Thoracic aorta (tissue), 2 donors: ENCODE results near the gene SLC16A12. TPM values are rescaled to one million over a fixed set of nuclear protein-coding genes. Genes with fewer than 3 reads are reported as not detected.

Source experiments
- ATAC-seq: fragments of 150-250 bp; one replicate; pipeline ENCODE4 v1.8.0; 2017; ENCODE audit warnings: low read depth; ENCODE audit not compliant: insufficient number of reproducible peaks, low FRiP score
- DNase-seq: peaks from one replicate; pipeline ENCODE4 v3.0.0-alpha.2; 2020; ENCODE audit warnings: low spot score
- H3K27ac ChIP-seq, 2 donors: fragments of 200-600 bp; sonication (generic); 1 replicate in 1 of 2; 2 replicates in 1 of 2; pipeline ENCODE4 v1.5.1; 2016; ENCODE audit warnings: mild to moderate bottlenecking in 2 of 2, moderate library complexity in 2 of 2
- H3K27me3 ChIP-seq: fragments of 200-600 bp; sonication (generic); replicated peaks from 2 replicates; pipeline ENCODE4 v1.6.0; 2016; ENCODE audit warnings: mild to moderate bottlenecking; ENCODE audit not compliant: insufficient read depth
- H3K36me3 ChIP-seq: fragments of 200-600 bp; sonication (generic); one replicate; pipeline ENCODE4 v1.5.1; 2016
- H3K4me1 ChIP-seq, 2 donors: fragments of 200-600 bp; sonication (generic); 1 replicate in 1 of 2; 2 replicates in 1 of 2; pipeline versions ENCODE4 v1.5.1 to v1.6.0; 2016; ENCODE audit warnings: low read depth in 2 of 2, mild to moderate bottlenecking in 1 of 2; ENCODE audit not compliant: control insufficient read depth in 1 of 2
- H3K4me3 ChIP-seq: fragments of 200-600 bp; sonication (generic); 2 replicates; pipeline ENCODE4 v1.5.1; 2016; ENCODE audit warnings: mild to moderate bottlenecking
- H3K9me3 ChIP-seq: fragments of 200-600 bp; sonication (generic); 2 replicates; pipeline ENCODE4 v1.5.1; 2016
- total RNA-seq, 2 donors: library from RNA; depleted of rRNA; stranded (reverse); fragments of >200 nt; gene quantifications; one replicate each; pipeline versions ENCODE4 v1.1.0 to v1.2.3, GENCODE V29; 2016
- TF ChIP-seq, protein P1 (sequence below): fragments of 200-600 bp; sonication (generic); IDR thresholded peaks from one replicate; pipeline ENCODE4 v1.5.1; 2019; ENCODE audit warnings: antibody characterized with exemption

Gene SLC16A12
- total RNA-seq, 2 donors from 2014 or later, result 1.2 to 1.5 TPM

DNA sequence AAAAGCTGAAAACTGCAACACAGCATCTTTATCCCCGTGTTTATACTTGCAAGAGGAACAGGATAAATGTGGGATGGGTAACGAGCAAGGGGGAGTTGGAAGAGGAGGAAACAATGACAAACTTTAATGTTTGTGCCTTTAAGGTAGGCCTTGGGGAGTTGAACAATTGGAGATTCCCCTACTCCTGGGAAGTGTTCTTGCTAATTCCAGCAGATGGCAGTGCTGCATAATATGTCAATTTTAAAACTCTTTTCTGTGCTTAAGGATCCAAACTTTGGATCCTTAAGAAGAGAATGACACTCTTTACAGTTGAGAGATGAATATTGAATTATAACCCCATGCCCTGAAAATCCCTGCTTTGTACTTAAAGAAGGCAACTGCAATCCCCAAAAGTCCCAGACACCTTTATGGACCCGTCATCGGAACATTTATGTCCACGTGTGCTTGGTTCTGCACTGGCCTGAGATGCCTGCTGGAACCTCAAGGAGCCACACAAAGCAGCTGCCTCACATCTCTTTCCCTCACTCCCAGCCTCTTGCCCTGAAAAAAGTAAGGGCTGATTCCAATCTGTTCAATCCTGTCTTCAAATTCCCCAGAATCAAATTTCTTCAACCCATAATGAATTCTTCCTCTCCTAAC is 109.0 kb downstream of the SLC16A12 start:
- H3K27me3 ChIP-seq, result no peaks in the 10 kb centered on the region
- no peak overlapping the region for H3K4me3 ChIP-seq
- TF ChIP-seq, protein P1, sequence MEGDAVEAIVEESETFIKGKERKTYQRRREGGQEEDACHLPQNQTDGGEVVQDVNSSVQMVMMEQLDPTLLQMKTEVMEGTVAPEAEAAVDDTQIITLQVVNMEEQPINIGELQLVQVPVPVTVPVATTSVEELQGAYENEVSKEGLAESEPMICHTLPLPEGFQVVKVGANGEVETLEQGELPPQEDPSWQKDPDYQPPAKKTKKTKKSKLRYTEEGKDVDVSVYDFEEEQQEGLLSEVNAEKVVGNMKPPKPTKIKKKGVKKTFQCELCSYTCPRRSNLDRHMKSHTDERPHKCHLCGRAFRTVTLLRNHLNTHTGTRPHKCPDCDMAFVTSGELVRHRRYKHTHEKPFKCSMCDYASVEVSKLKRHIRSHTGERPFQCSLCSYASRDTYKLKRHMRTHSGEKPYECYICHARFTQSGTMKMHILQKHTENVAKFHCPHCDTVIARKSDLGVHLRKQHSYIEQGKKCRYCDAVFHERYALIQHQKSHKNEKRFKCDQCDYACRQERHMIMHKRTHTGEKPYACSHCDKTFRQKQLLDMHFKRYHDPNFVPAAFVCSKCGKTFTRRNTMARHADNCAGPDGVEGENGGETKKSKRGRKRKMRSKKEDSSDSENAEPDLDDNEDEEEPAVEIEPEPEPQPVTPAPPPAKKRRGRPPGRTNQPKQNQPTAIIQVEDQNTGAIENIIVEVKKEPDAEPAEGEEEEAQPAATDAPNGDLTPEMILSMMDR, result peak; percentile 82
- no peak overlapping the region for H3K27ac ChIP-seq
- ATAC-seq (peak; percentile 40), DNase-seq (no peak)
- no peaks in the 10 kb centered on the region for H3K9me3 ChIP-seq
- no peaks in the 10 kb centered on the region for H3K36me3 ChIP-seq
- H3K4me1 ChIP-seq, result no peaks in the 10 kb centered on the region

DNA sequence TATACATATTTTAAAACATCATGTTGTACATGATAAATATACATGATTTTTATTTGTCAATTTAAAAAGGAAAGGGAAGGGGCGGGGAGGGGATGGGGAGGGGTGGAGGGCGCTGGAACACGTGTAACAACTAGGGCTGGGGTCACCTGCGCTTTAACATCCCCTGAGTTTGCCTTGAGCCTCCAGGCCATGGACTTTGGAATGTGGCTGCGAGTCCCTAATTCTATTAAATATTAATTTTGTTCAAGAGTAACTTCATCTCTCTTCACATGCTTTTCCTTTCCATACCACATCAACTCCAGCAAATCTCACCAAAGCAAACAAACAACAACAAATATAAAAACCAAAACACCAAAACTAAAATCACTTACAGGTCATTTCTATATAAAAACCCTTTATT is 110.4 kb downstream of the SLC16A12 start:
- Histone ChIP-seq H3K27me3 (no peaks in the 10 kb centered on the region), H3K9me3 (no peaks in the 10 kb centered on the region), H3K4me1 (no peaks in the 10 kb centered on the region), H3K36me3 (peaks cover 4% of the 10 kb centered on the region), H3K4me3 (no peak overlapping the region), H3K27ac (no peak overlapping the region)
- no peak for ATAC-seq
- TF ChIP-seq, protein P1, result no peak
- DNase-seq, result no peak

DNA sequence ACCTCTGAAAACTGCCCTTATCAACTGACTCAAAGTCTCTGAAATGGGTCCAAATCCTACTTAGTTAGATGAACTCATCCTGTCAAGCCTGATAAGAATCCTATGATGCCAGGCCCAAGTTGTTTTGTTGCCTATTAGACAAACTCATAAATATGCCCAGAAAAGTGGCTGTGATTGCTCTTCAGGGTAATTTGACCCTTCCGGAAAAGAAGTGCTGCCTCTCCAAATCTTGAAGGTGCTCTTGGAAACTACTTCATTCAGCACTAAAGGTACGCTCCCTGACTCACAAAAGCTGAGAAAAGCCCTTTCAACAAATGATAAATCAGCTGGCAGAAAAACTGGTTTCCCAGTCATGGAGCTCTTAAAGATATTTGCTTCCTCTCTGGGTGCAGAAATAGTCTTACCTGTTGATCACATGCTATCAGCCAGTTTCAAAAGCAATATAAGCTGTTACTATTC is 114.3 kb downstream of the SLC16A12 start:
- Histone ChIP-seq H3K4me3 (no peak overlapping the region), H3K9me3 (no peaks in the 10 kb centered on the region), H3K36me3 (peaks cover 4% of the 10 kb centered on the region), H3K27ac (no peak overlapping the region), H3K27me3 (no peaks in the 10 kb centered on the region), H3K4me1 (peaks cover 13 to 27% of the 10 kb centered on the region in 2 donors)
- ATAC-seq, result no peak
- DNase-seq, result no peak
- TF ChIP-seq, protein P1, result no peak

DNA sequence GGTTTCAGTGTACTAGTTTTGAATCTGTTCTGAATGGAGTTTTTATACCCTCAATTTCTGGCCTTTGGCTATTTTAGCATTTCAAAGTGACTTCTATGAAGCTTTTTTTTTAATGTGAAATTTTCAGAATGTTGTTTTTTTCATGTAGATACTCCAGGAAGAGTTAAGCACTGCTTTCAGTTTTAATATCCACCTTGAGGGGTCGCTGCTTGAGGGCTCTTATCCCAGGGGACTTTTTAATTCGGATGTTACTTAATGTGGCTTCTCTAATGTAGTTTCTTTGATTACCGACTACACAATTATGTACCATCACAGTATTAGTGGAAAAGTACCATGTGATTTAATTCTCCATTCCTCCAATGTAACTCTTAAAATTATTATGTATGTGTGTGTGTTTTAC is 115.8 kb downstream of the SLC16A12 start:
- TF ChIP-seq, protein P1, result no peak
- Histone ChIP-seq H3K9me3 (no peaks in the 10 kb centered on the region), H3K36me3 (peaks cover 4% of the 10 kb centered on the region), H3K27ac (no peak overlapping the region), H3K4me3 (no peak overlapping the region), H3K27me3 (no peaks in the 10 kb centered on the region), H3K4me1 (peaks cover 13 to 33% of the 10 kb centered on the region in 2 donors)
- no peak for ATAC-seq
- DNase-seq, result no peak

DNA sequence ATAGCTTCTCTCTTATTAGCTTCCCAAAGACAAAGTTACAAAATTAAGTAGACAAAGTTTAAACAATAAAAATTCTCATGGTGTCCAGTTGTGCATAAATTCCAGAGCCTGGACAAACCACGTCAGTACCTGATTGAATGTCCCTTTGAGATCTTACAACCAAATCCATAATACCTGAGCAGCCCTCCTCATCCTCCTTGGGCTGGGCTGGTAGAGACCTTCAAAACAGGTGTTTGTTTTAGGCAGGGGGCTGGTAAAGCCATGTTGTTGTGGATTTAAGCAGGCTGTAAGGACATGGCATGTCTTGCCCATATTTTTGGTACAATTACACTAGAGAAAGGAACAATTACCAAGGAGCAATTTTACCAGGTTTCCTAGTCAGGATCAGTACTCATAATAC is 118.9 kb downstream of the SLC16A12 start:
- Histone ChIP-seq H3K27ac (no peak overlapping the region), H3K4me3 (no peak overlapping the region), H3K27me3 (no peaks in the 10 kb centered on the region), H3K36me3 (peaks cover 4% of the 10 kb centered on the region), H3K4me1 (peaks cover 13 to 41% of the 10 kb centered on the region in 2 donors), H3K9me3 (no peaks in the 10 kb centered on the region)
- ATAC-seq (no peak), DNase-seq (no peak)
- TF ChIP-seq, protein P1, result no peak
